ENCODE results near the gene ZNF273. TPM values are rescaled to one million over a fixed set of nuclear protein-coding genes. Genes with fewer than 3 reads are reported as not detected.

The ZNF273 gene
- total RNA-seq, 1 donor from 2014 or later, result 2.3 TPM

DNA sequence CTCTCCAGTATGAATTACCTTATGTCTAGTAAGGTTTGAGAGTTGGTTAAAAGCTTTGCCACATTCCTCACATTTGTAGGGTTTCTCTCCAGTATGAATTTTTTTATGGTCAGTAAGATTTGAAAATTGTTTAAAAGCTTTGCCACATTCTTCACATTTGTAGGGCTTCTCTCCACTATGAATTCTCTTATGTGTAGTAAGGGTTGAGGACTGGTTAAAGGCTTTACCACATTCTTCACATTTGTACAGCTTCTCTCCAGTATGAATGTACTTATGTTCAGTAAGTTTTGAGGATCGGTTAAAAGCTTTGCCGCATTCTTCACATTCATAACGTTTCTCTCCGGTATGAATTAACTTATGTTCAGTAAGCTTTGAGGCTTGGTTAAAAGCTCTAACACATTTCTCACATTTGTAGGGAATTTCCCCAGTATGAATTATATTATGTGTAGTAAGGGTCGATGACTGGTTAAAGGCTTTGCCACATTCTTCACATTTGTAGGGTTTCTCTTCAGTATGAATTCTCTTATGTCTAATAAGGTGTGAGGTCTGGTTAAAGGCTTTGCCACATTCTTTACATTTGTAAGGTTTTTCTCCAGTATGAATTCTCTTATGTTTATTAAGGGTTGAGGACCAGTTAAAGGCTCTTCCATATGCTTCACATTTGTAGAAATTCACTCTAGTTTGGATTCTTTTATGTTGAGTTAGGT lies 75.6 kb downstream of the ZNF273 start:
- ATAC-seq (no peak), DNase-seq (no peak)
- Histone ChIP-seq H3K27ac (no peak overlapping the region), H3K4me1 (no peaks in the 10 kb centered on the region), H3K9me3 (peaks cover 80% of the 10 kb centered on the region), H3K4me3 (no peak overlapping the region), H3K27me3 (no peaks in the 10 kb centered on the region), H3K36me3 (peaks cover 29% of the 10 kb centered on the region)
- TF ChIP-seq, protein P1, sequence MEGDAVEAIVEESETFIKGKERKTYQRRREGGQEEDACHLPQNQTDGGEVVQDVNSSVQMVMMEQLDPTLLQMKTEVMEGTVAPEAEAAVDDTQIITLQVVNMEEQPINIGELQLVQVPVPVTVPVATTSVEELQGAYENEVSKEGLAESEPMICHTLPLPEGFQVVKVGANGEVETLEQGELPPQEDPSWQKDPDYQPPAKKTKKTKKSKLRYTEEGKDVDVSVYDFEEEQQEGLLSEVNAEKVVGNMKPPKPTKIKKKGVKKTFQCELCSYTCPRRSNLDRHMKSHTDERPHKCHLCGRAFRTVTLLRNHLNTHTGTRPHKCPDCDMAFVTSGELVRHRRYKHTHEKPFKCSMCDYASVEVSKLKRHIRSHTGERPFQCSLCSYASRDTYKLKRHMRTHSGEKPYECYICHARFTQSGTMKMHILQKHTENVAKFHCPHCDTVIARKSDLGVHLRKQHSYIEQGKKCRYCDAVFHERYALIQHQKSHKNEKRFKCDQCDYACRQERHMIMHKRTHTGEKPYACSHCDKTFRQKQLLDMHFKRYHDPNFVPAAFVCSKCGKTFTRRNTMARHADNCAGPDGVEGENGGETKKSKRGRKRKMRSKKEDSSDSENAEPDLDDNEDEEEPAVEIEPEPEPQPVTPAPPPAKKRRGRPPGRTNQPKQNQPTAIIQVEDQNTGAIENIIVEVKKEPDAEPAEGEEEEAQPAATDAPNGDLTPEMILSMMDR (IDR thresholded peaks at IDR 0.05), result no peak
- intact Hi-C loops (cut with DNase I), result no loop called here

Other genes with a start within 250 kb of the ZNF273 start
- 3.4 TPM for gene ZNF107, start 237.1 kb upstream of the ZNF273 start, total RNA-seq
- 5.2 TPM for gene ZNF138, start 108.8 kb upstream of the ZNF273 start, total RNA-seq
- 18.7 TPM for gene ZNF117, start 87.8 kb downstream of the ZNF273 start, total RNA-seq
- gene ERV3-1, start 103.4 kb downstream of the ZNF273 start, total RNA-seq, result 24.9 TPM

Data from upper lobe of right lung (tissue), 1 donor.